ENCODE measurements around the gene TGM3. TPM values are rescaled to one million over a fixed set of nuclear protein-coding genes. Genes with fewer than 3 reads are reported as not detected.

The TGM3 gene
- total and polyA plus RNA-seq, 10 of the 15 experiments (the other 5 are each of a cell fraction or from before 2014, with no cell fraction given), result not detected

GRCh38 chr20:2335096-2335870 is 39.5 kb downstream of the TGM3 start:
- CTCF ChIA-PET, result no interaction called here
- no peak overlapping the region for H3K4me3 ChIP-seq
- no peaks in the 10 kb centered on the region for H3K79me2 ChIP-seq (ENCODE audit: control insufficient read depth, insufficient read depth, low read length)
- no peak overlapping the region for H3K9ac ChIP-seq (ENCODE audit: control insufficient read depth, insufficient read depth, low read length)
- TF ChIP-seq RUNX3 (IDR thresholded peaks at IDR 0.05; ENCODE audit: low read length) (no peak), BCL11A (IDR thresholded peaks at IDR 0.05; ENCODE audit: low read depth, low read length) (no peak), BCLAF1 (IDR thresholded peaks at IDR 0.05) (no peak), MTA3 (IDR thresholded peaks at IDR 0.05; ENCODE audit: borderline replicate concordance, low read length) (no peak), SREBF2 (IDR thresholded peaks at IDR 0.05; ENCODE audit: low read length) (no peak), HCFC1 (IDR thresholded peaks at IDR 0.05; ENCODE audit: low read length) (no peak), IKZF1 (conservative IDR thresholded peaks at IDR 0.05) (no peak), RCOR1 (conservative IDR thresholded peaks at IDR 0.05; ENCODE audit: low read depth, low read length) (no peak), CBFB (IDR thresholded peaks at IDR 0.05; ENCODE audit: low read depth) (no peak), TARDBP (IDR thresholded peaks at IDR 0.05; ENCODE audit: borderline replicate concordance) (no peak)
- TF ChIP-seq, protein P1, sequence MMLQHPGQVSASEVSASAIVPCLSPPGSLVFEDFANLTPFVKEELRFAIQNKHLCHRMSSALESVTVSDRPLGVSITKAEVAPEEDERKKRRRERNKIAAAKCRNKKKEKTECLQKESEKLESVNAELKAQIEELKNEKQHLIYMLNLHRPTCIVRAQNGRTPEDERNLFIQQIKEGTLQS (IDR thresholded peaks at IDR 0.05; ENCODE audit: borderline replicate concordance, extremely low read depth, low read depth, low read length), result no peak
- TF ChIP-seq, protein P2, sequence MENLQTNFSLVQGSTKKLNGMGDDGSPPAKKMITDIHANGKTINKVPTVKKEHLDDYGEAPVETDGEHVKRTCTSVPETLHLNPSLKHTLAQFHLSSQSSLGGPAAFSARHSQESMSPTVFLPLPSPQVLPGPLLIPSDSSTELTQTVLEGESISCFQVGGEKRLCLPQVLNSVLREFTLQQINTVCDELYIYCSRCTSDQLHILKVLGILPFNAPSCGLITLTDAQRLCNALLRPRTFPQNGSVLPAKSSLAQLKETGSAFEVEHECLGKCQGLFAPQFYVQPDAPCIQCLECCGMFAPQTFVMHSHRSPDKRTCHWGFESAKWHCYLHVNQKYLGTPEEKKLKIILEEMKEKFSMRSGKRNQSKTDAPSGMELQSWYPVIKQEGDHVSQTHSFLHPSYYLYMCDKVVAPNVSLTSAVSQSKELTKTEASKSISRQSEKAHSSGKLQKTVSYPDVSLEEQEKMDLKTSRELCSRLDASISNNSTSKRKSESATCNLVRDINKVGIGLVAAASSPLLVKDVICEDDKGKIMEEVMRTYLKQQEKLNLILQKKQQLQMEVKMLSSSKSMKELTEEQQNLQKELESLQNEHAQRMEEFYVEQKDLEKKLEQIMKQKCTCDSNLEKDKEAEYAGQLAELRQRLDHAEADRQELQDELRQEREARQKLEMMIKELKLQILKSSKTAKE (IDR thresholded peaks at IDR 0.05; ENCODE audit: low read depth, poor library complexity, severe bottlenecking), result no peak
- no peak overlapping the region for H3K27ac ChIP-seq (ENCODE audit: control insufficient read depth, insufficient read depth)
- DNase-seq (ENCODE audit: low read depth, low spot score) (no peak), FAIRE-seq (no peak), ATAC-seq (no peak)
- no peaks in the 10 kb centered on the region for H3K36me3 ChIP-seq (ENCODE audit: control insufficient read depth in 2 of 2, insufficient read depth in 2 of 2, low read length in 1 of 2)
- POLR2A ChIA-PET, result no interaction called here
- H3K4me1 ChIP-seq (ENCODE audit: control insufficient read depth, insufficient read depth, low read length), result no peaks in the 10 kb centered on the region
- no peak overlapping the region for H2AFZ ChIP-seq (ENCODE audit: control insufficient read depth, low read depth, low read length)
- H3K4me2 ChIP-seq (ENCODE audit: control insufficient read depth, insufficient read depth), result no peak overlapping the region
- intact Hi-C loops (cut with micrococcal nuclease; ENCODE audit: unreplicated experiment) (no loop called here), in situ Hi-C loops (cut with MboI) (no loop called here)
- SMC1A ChIA-PET (ENCODE audit: uncharacterized antibody, unreplicated experiment), result no interaction called here
- WGBS (ENCODE audit: insufficient coverage, insufficient replicate concordance, low lambda C conversion rate, missing lambda C conversion rate), result 23% methylated on average over 9 of the region's 9 CpGs
- H3K9me3 ChIP-seq (replicated peaks; ENCODE audit: control insufficient read depth, insufficient read depth, low read length), result no peaks in the 10 kb centered on the region
- no peaks in the 10 kb centered on the region for H4K20me1 ChIP-seq (ENCODE audit: control insufficient read depth, insufficient read depth)
- peaks cover under 1 to 9% of the 10 kb centered on the region in 2 experiments; a peak in 3 of 4 replicates for H3K27me3 ChIP-seq (replicated peaks in 1 of 2; ENCODE audit: control insufficient read depth in 2 of 2, insufficient read depth in 2 of 2, low read length in 1 of 2)
- RAD21 ChIA-PET (ENCODE audit: unreplicated experiment), result no interaction called here
- BruUV-seq (replicated peaks), result no TSS peak

All from GM12878 (cell line).